HG02938 (cell line): Measurements from ENCODE around the gene RPS6KC1.
"Not testable (repeated sequence)": the region's sequence is repeated elsewhere in the genome, so short reads cannot be mapped to it uniquely, and the experiment has no call there.

Experiments
- ATAC-seq: cut with Tn5 transposase; IDR thresholded peaks from one replicate; pipeline ENCODE4 v1.9.1; 2021; ENCODE audit warnings: mild to moderate bottlenecking, moderate library complexity; ENCODE audit not compliant: unreplicated experiment

RPS6KC1 gene

GRCh38 chr1:213054733-213055591 is 3.9 kb downstream of the RPS6KC1 start:
- no peak for ATAC-seq

DNA sequence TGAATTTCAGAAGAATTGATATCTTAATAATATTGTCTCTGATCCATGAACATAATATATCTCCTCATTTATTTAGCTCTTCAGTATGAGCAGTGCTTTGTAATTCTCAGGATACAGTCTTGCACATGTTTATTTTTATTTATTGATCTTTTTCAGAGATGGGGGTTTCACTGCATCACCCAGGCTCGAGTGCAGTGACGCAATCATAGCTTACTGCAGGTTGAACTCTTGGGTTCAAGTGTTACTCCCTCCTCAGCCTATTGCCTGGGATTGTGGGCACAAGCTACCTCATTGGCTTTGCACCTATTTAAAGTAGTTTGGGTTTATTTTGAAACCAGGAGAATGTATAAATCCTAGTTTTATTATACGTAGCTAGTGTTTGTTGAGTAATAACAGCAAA is 4.7 kb downstream of the RPS6KC1 start:
- ATAC-seq, result no peak

DNA sequence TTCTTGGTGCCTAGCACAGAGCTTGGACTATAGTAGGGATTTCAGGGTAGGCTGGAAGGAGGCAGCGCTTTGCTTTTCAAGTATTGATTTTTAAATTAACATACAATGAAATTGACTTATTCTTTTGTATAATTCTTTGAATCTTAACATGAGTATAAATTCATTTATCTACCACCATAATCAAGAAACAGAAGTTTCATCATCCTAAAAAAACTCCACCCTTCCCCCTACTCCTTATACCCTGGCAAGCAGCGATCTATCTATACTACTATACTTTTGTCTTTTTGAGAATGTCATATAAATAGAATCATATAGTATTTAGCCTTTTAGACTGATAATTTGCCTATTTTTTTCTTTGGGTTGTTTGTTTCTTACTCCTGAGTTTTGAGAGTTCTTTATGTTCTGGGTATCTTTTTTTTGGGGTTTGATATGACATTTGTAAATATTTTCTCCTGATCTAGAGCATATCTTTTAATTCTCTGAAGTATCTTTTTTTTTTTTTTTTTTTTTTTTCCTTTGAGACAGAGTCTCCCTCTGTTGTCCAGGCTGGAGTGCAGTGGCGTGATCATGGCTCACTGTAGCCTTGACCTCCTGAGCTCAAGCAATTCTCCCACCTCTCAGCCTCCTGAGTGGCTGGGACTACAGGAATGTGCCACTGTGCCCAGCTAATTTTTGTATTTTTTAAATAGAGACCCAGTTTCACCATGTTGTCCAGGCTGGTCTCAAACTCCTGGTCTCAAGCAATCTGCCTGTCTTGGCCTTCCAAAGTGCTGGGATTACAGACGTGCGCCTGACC is 6.4 kb downstream of the RPS6KC1 start:
- ATAC-seq, result no peak

DNA sequence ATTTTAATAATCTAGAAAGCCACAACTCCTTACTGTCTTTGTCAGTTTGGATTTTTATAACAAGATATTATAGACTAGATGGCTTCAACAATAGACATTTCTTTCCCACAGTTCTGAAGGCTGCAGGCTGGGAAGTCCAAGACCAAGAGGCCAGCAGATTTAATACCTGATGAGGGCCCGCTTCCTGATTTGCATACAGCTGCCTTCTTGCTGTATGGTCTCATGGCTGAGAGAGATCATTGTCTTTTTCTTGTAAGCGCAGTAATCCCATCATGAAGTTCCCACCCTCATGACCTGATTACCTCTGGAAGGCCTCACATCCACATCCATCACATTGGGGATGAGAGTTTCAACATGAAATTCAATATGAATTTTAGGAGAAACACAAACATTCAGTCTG is 9.8 kb downstream of the RPS6KC1 start:
- no peak for ATAC-seq

DNA sequence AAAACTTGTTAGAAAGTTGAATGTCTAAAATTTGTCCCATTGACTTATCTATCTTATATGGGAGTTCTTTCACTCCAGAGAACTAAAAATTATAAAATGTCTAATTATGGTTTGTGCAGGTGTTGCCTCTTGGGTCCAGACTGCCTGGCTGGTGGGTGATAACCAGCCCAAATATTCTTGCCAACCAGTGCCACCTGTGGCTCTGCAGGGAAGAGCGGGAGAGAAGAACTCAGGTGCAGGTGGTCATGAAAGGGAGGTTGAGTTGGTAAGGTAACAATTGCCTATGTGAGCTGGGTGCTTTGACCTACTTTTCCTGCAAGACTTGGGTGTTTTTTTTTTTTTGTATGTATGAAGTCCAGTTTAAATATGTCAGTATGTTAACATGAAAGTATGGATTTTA is 10.2 kb downstream of the RPS6KC1 start:
- ATAC-seq, result no peak

DNA sequence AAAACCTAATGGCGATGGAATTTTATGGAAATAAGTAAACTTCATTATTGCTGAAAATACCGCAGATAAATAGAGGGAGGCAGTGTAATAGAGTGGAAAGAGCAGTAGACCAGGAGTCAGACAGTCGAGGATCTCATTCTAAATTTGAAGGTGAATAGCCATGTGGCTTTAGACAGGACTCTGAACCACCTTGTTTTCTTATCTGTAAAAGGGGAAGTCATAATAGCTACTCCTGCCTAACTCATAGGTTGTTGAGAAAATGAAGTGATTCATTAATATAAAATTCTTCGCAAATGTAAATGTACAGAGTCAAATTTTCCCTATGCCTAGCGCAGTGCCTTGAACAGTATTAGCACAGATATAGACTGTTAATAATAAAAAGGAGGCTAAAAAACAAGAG is 14.8 kb downstream of the RPS6KC1 start:
- no peak for ATAC-seq

DNA sequence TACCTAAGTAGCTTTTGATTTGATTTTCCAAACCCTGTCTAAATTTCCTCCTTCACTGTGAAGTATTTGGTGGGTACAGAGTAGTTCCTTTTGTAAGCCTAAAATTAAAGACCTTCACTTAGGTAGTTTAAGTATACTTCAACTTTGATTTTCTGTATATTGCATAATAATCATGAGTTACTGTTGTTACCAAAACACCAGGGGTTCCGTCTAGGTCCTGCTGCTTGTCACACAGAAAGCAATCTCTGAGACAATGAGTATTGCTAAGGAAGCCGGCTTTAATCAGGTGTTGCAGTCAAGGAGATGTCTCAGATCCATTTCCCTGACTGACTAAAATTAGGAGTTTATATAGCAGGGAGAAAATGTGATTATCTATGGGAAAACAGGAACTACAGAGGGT is 15.3 kb downstream of the RPS6KC1 start:
- no peak for ATAC-seq

- ATAC-seq, result no peak
These were observed 16.3 kb downstream of the RPS6KC1 start for GRCh38 chr1:213067352-213067751.

GRCh38 chr1:213070406-213070805 is 19.4 kb downstream of the RPS6KC1 start:
- ATAC-seq, result peak; percentile 96

DNA sequence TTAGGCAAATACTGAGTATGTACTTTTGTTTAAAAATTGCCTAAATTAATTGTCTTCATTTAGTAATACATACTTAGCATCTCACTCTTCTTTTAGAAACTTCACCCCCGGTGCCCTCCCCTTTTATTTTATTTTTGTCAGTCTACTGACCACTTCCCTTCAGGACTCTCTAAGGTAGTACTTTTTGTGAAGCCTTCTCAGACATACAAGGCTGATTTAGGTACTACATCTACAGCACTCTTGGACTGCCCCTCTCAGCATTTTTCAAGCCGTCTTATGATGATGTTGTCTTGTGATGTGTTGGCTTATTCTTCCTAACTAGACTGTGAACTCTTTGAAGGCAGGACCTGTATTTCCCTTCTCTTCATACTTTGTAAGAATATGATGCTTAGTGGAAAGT is 24.7 kb downstream of the RPS6KC1 start:
- peak; percentile 90 for ATAC-seq

DNA sequence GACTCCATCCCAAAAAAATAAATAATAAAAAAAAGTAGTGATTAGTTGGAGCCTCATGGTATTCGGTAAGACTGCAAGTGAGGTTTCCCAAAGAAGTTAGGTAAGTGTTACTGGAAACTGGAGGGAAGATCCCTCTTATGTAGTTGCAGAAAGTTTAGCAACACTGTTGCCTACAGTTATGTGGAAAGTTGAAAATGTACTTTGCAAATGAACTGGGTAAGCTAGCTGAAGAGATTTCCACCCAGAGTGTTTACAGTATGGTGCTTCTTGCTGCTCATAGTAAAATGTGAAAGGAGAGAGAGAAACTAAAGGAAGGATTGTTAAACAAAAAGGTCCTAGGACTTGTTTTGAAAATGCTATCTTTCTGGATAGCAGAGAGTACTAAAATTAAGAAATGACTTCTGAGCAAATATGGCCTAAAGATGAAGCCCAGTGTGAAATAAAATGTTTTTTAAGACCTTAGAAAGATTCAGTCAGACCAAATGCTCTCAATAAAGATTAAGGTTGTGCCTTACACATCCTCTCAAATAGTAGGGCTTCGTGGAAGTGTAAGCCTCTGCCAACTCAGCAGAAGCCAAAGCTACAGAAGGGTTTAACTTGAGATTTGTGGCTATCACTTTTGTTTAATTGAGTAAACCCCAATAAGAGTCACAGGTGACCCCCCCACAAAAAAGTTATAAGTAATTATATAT is 31.5 kb downstream of the RPS6KC1 start:
- ATAC-seq, result no peak

DNA sequence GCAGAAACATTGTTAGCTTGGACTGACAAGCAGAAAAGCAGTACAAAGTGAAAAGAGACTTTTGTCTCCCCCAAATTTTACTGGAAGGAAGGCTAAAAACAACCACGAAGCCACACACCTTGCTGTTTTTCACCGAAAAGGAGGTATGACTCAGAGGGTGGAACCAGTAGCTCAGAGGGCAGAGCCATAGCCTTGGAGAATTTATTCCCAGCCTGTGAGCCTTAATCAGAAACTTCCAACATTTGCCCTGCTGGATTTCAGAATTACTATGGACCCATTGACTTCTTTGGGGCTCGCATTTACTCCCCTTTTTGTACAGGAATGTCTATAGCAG is 32.0 kb downstream of the RPS6KC1 start:
- ATAC-seq, result no peak

DNA sequence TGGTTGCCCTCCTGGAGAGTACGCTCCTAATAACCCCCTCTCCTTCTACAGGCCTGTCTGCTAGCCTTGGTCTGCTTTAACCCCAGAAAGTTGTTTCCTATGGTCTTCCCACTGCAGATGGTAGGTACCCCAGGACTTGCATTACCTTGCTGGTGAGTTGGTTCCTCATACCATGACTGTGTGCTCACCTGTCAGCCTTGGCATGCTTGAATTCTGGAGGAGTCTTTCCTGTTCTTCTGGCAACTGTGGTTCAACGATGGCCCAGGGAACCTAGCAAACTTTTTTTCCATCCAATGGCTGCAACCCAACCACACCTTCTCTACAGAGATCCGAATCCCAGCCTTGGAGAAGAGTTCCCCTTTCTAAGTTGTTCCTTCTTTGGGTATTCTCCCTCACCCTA is 36.9 kb downstream of the RPS6KC1 start:
- ATAC-seq, result no peak

GRCh38 chr1:213089924-213090677 is 39.1 kb downstream of the RPS6KC1 start:
- no peak for ATAC-seq

GRCh38 chr1:213094446-213094845 is 43.4 kb downstream of the RPS6KC1 start:
- no peak for ATAC-seq

DNA sequence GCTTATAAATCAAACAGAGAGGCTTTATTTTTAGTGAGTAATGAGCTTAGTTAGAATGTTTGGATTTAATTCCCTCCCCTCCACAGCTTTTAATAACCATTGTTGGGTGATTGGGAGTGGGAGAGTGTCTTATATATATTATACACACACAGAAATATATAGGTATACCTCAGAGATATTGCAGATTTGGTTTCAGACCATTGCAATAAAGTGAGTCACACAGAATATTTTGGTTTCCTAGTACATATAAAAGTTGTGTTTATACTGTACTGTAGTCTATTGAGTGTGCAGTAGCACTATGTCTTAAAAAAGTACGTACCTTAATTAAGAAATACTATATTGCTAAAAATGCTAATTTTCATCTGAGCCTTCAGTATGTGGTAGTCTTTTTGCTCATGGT is 44.4 kb downstream of the RPS6KC1 start:
- no peak for ATAC-seq

DNA sequence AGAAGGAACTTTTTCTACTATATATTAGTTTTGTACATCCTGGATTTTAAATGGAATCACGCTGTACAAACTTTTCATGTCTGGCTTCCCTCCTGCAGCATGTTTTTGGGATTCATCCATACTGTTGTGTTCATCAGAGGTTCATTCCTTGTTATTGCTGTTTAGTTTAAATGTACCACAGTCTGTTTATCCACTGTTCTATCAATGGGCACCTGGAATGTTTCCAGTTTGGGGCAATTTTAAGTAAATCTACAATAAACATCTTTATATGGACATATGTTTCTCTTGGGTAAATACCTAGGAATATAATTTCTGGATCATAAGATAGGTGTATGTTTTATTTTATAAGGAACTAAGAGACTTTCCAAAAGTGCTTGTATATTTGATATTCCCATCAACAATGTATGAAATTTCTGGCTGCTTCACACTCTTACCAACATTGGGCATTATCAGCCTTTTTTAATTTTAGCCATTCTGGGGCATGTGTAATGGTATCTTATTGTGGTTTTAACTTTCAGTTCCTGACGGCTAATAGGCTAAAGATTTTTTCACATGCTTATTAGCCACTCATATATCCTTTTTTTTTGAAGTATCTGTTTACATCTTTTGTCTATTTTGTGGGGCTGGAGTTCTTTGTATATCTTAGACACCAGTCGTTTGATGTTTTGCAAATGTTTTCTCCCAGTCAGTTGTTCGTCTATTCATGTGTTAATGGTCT is 48.8 kb downstream of the RPS6KC1 start:
- no peak for ATAC-seq

GRCh38 chr1:213100565-213100964 is 49.5 kb downstream of the RPS6KC1 start:
- ATAC-seq, result not testable (repeated sequence)

GRCh38 chr1:213103377-213104306 is 52.6 kb downstream of the RPS6KC1 start:
- ATAC-seq, result peak; percentile 51
